GM12878 (cell line): Measurements from ENCODE around the gene BCAT1. TPM values are rescaled to one million over a fixed set of nuclear protein-coding genes. Genes with fewer than 3 reads are reported as not detected.

Experiments
- ATAC-seq: fragments of 200-7000 bp; cut with Tn5 transposase; 3 replicates; pipeline ENCODE4 v1.9.1; 2020; ENCODE audit warnings: mild to moderate bottlenecking, moderate library complexity
- BruUV-seq: library from RNA; stranded (reverse); fragments of 400-500 nt; replicated peaks from 2 replicates; lab custom pipeline; 2021; lab: Mats Ljungman, UMichigan
- CTCF ChIA-PET: fragments of 300-600 bp; sonication (Branson Sonifier 250); formaldehyde crosslinking; extraction: SDS; loops from one replicate; lab custom pipeline; 2021; ENCODE audit warnings: inconsistent platforms; lab: Yijun Ruan, JAX
- POLR2A ChIA-PET: fragments of 350-600 bp; formaldehyde crosslinking; extraction: SDS; loops from one replicate; lab custom pipeline; 2021; ENCODE audit warnings: inconsistent platforms; lab: Charles Lee
- RAD21 ChIA-PET: fragments of 300-600 bp; sonication (Branson Sonifier 250); formaldehyde crosslinking; loops from one replicate; lab custom pipeline; 2023; ENCODE audit warnings: antibody characterized with exemption; ENCODE audit not compliant: unreplicated experiment; lab: Charles Lee
- SMC1A ChIA-PET: fragments of 300-600 bp; sonication (Branson Sonifier 250); formaldehyde crosslinking; loops from one replicate; lab custom pipeline; 2023; ENCODE audit not compliant: unreplicated experiment, uncharacterized antibody; lab: Charles Lee
- DNase-seq: peaks from one replicate; pipeline ENCODE4 v3.0.0-alpha.2; 2011; ENCODE audit warnings: low read depth, low spot score
- FAIRE-seq: peaks from 3 replicates; lab custom pipeline; 2011; peaks lifted over from hg19 to GRCh38; lab: Jason Lieb, UNC
- H2AFZ ChIP-seq: 2 replicates; pipeline ENCODE4 v1.6.0; 2011; ENCODE audit warnings: low read depth, low read length, control low read depth; ENCODE audit not compliant: control insufficient read depth
- H3K27ac ChIP-seq: 2 replicates; pipeline ENCODE4 v1.5.1; 2011; ENCODE audit warnings: control low read depth; ENCODE audit not compliant: control insufficient read depth, insufficient read depth
- H3K27me3 ChIP-seq, 2 experiments: replicated peaks in 1 of 2; 2 replicates each; pipeline versions ENCODE4 v1.6.0 to v1.6.1; 2011; ENCODE audit warnings: low read length in 1 of 2; ENCODE audit not compliant: control insufficient read depth in 2 of 2, insufficient read depth in 2 of 2
- H3K36me3 ChIP-seq, 2 experiments: 2 replicates each; pipeline ENCODE4 v1.5.1; 2011; ENCODE audit warnings: low read length in 1 of 2; ENCODE audit not compliant: control insufficient read depth in 2 of 2, insufficient read depth in 2 of 2
- H3K4me1 ChIP-seq: 2 replicates; pipeline ENCODE4 v1.6.1; 2011; ENCODE audit warnings: mild to moderate bottlenecking, low read length, moderate library complexity, mixed read lengths; ENCODE audit not compliant: control insufficient read depth, insufficient read depth
- H3K4me2 ChIP-seq: 2 replicates; pipeline ENCODE4 v1.6.0; 2011; ENCODE audit warnings: control low read depth; ENCODE audit not compliant: control insufficient read depth, insufficient read depth
- H3K4me3 ChIP-seq: fragments of 200-600 bp; sonication (generic); 2 replicates; pipeline ENCODE4 v1.5.1; 2016
- H3K79me2 ChIP-seq: 2 replicates; pipeline ENCODE4 v1.6.0; 2011; ENCODE audit warnings: low read length; ENCODE audit not compliant: control insufficient read depth, insufficient read depth
- H3K9ac ChIP-seq: 2 replicates; pipeline ENCODE4 v1.8.0; 2011; ENCODE audit warnings: low read length, control low read depth, mixed read lengths; ENCODE audit not compliant: control insufficient read depth, insufficient read depth
- H3K9me3 ChIP-seq: replicated peaks from 3 replicates; pipeline ENCODE4 v1.5.1; 2011; ENCODE audit warnings: mild to moderate bottlenecking, low read length; ENCODE audit not compliant: control insufficient read depth, insufficient read depth
- H4K20me1 ChIP-seq: 2 replicates; pipeline ENCODE4 v1.6.0; 2011; ENCODE audit not compliant: control insufficient read depth, insufficient read depth
- CBX3 ChIP-seq: fragments of 200-600 bp; sonication (generic); IDR thresholded peaks from 2 replicates; pipeline ENCODE4 v1.6.1; 2016; ENCODE audit warnings: low read depth, borderline replicate concordance
- ETV6 ChIP-seq, 2 experiments: fragments of 450-650 bp in 1 of 2; IDR thresholded peaks in 1 of 2; conservative IDR thresholded peaks in 1 of 2; 2 replicates each; pipeline ENCODE4 v1.6.1; 2014; ENCODE audit warnings: antibody characterized with exemption in 1 of 2, borderline replicate concordance in 1 of 2, low read depth in 1 of 2, mild to moderate bottlenecking in 1 of 2, moderate library complexity in 1 of 2
- EZH2 ChIP-seq: IDR thresholded peaks from 2 replicates; pipeline ENCODE4 v1.6.1; 2012; ENCODE audit warnings: low read depth, mild to moderate bottlenecking, control low read depth, inconsistent platforms, low read length, borderline replicate concordance; ENCODE audit not compliant: control insufficient read depth
- MLLT1 ChIP-seq: fragments of 450-650 bp; IDR thresholded peaks from 2 replicates; pipeline ENCODE4 v1.6.1; 2016; ENCODE audit warnings: mild to moderate bottlenecking
- NFXL1 ChIP-seq: fragments of 450-650 bp; IDR thresholded peaks from 2 replicates; pipeline ENCODE4 v1.6.1; 2017; ENCODE audit warnings: antibody characterized with exemption, mild to moderate bottlenecking, borderline replicate concordance
- PAX8 ChIP-seq: fragments of 450-650 bp; IDR thresholded peaks from 2 replicates; pipeline ENCODE4 v1.6.1; 2017; ENCODE audit warnings: mild to moderate bottlenecking, moderate library complexity
- PRDM15 ChIP-seq: fragments of 450-650 bp; formaldehyde crosslinking; IDR thresholded peaks from 2 replicates; pipeline ENCODE4 v1.4.0; 2020; ENCODE audit warnings: mild to moderate bottlenecking, moderate library complexity
- ZNF217 ChIP-seq: fragments of 450-650 bp; IDR thresholded peaks from 2 replicates; pipeline ENCODE4 v1.6.1; 2017; ENCODE audit warnings: antibody characterized with exemption, mild to moderate bottlenecking
- whole genome bisulfite sequencing: methylation state at CpG from one replicate; pipeline ENCODE4 v1.1.6; 2016; ENCODE audit warnings: low lambda C conversion rate; ENCODE audit not compliant: insufficient replicate concordance, insufficient coverage; ENCODE audit errors: missing lambda C conversion rate; 5-methylcytosine and 5-hydroxymethylcytosine counted together
- in situ Hi-C: fragments of 300-500 bp; cut with MboI; formaldehyde crosslinking; loops from 9 replicates; pipeline ENCODE4 v1.14.3; 2018; ENCODE audit warnings: mixed read lengths
- intact Hi-C: fragments of 100-400 bp; cut with micrococcal nuclease; formaldehyde crosslinking; loops from one replicate; pipeline ENCODE4 v1.14.2; 2022; ENCODE audit not compliant: unreplicated experiment
- polyA plus RNA-seq, 11 experiments: library from polyadenylated mRNA; depleted of rRNA in 4 of 11; unstranded in 6 of 11; stranded (reverse) in 5 of 11; fragments of >200 nt; fragmentation: Nextera tagmentation in 4 of 11; fragmentation: Illumina TruSeq in 1 of 11; extraction: Ambion mirVana in 4 of 11; extraction: Trizol in 1 of 11; gene quantifications; 1 replicate in 1 of 11; 2 replicates in 10 of 11; pipeline versions ENCODE4 v1.2.1 to v1.2.3, GENCODE V29; 2011 to 2016; ENCODE audit warnings: inconsistent platforms in 2 of 11, missing spikeins in 2 of 11, low read depth in 1 of 11
- total RNA-seq, 4 experiments: library from RNA; depleted of rRNA in 3 of 4; stranded (reverse); fragments of >200 nt in 3 of 4; fragmentation: Illumina TruSeq in 1 of 4; extraction: Trizol in 1 of 4; gene quantifications; 2 replicates each; pipeline versions ENCODE4 v1.2.1 to v1.2.3, GENCODE V29; 2013 to 2021

Gene BCAT1
- total and polyA plus RNA-seq, 10 of the 15 experiments (the other 5 are each of a cell fraction or from before 2014, with no cell fraction given): 26.2 to 187 (median 81.9) TPM

- DNase-seq (no peak), FAIRE-seq (no peak), ATAC-seq (no peak)
- Histone ChIP-seq H3K4me2 (no peak overlapping the region), H3K4me3 (no peak overlapping the region), H3K36me3 (no peaks in the 10 kb centered on the region), H2AFZ (no peak overlapping the region), H3K9ac (no peak overlapping the region), H3K27ac (peak overlapping the region; percentile 64), H3K4me1 (peaks cover 49% of the 10 kb centered on the region), H3K79me2 (peaks cover 4% of the 10 kb centered on the region), H3K9me3 (no peaks in the 10 kb centered on the region; the same call in 2 of the 3 replicates), H3K27me3 (no peaks in the 10 kb centered on the region), H4K20me1 (no peaks in the 10 kb centered on the region)
- intact Hi-C loops (no loop called here), in situ Hi-C loops (no loop called here)
- SMC1A ChIA-PET: interaction anchor here (1.0 to 1.7 kb wide), 5 partner anchors 9 to 114 kb away, joined by 3 to 7 read pairs (median 4); no protein-coding TSS in a partner anchor
- BruUV-seq: no TSS peak
- RAD21 ChIA-PET: interaction anchor here (1.0 to 3.1 kb wide), 2 partner anchors 38 to 140 kb away, joined by 3 to 17 read pairs; no protein-coding TSS in a partner anchor
- 95% methylated on average over 3 of the region's 3 CpGs for WGBS
- POLR2A ChIA-PET: interaction anchor here (1.0 to 1.2 kb wide), 2 partner anchors 46 kb away, joined by 3 to 5 read pairs; no protein-coding TSS in a partner anchor
- CTCF ChIA-PET: interaction anchor here (1.0 to 4.1 kb wide), 4 partner anchors 37 to 182 kb away, joined by 3 to 21 read pairs (median 3); no protein-coding TSS in a partner anchor
- no peak for TF ChIP-seq NFXL1
- no peak for TF ChIP-seq MLLT1
- TF ChIP-seq ZNF217: no peak
- no peak for TF ChIP-seq CBX3
- TF ChIP-seq PAX8: no peak
- no peak for TF ChIP-seq PRDM15 (CRISPR knock-in tag)
- TF ChIP-seq EZH2: no peak
- TF ChIP-seq ETV6 (conservative IDR thresholded peaks at IDR 0.05 in 1 of 2, IDR thresholded peaks at IDR 0.05 in 1 of 2; ENCODE audit: borderline replicate concordance in 1 of 2, low read depth in 1 of 2): no peak
These were observed 5.4 kb upstream of the BCAT1 start for GRCh38 chr12:24954261-24954660.
